Measurements from ENCODE around the gene CAPG. TPM values are rescaled to one million over a fixed set of nuclear protein-coding genes. Genes with fewer than 3 reads are reported as not detected.
A peak's percentile ranks its signal among the peaks of the same experiment; 100 is the strongest.

CAPG gene
- total and polyA plus RNA-seq, 9 of the 15 experiments (the other 6 are each of a cell fraction or from before 2014, with no cell fraction given) = 10.6 to 90.4 (median 56.0) TPM

DNA sequence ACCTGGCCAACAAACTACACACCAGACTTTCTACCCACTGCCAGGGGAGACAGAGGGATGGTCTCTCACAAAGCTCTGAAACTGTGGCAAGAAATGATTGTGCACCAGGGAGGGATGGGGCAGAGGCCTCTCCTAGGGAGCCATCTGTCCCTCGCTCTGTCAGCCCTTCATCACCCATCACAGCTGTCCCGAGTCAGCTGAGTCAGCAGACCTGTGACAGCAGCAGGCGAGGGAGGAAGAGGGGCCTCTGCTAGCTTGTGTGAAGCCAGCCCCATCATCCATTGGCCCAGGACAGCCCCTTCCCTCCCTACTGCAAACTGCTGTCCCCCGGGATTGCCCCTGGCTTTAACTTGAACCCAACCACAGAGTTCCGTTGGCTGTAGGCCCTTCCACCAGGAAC, 13.4 kb upstream of the CAPG start (continued):
- peak; percentile 33; the same call in 1 of the 2 replicates for TF ChIP-seq L3MBTL2 (IDR thresholded peaks at IDR 0.05)
- peak; percentile 91 for TF ChIP-seq MAFK (IDR thresholded peaks at IDR 0.05; ENCODE audit: low read length)
- no peak for TF ChIP-seq BACH1 (tag; IDR thresholded peaks at IDR 0.05)
- TF ChIP-seq, protein P1, sequence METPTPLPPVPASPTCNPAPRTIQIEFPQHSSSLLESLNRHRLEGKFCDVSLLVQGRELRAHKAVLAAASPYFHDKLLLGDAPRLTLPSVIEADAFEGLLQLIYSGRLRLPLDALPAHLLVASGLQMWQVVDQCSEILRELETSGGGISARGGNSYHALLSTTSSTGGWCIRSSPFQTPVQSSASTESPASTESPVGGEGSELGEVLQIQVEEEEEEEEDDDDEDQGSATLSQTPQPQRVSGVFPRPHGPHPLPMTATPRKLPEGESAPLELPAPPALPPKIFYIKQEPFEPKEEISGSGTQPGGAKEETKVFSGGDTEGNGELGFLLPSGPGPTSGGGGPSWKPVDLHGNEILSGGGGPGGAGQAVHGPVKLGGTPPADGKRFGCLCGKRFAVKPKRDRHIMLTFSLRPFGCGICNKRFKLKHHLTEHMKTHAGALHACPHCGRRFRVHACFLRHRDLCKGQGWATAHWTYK (CRISPR knock-in tag; IDR thresholded peaks at IDR 0.05) = peak; percentile 56; the same call in 1 of the 2 replicates
- TF ChIP-seq, protein P2, sequence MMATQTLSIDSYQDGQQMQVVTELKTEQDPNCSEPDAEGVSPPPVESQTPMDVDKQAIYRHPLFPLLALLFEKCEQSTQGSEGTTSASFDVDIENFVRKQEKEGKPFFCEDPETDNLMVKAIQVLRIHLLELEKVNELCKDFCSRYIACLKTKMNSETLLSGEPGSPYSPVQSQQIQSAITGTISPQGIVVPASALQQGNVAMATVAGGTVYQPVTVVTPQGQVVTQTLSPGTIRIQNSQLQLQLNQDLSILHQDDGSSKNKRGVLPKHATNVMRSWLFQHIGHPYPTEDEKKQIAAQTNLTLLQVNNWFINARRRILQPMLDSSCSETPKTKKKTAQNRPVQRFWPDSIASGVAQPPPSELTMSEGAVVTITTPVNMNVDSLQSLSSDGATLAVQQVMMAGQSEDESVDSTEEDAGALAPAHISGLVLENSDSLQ (IDR thresholded peaks at IDR 0.05) = peak; percentile 74
- no peak for TF ChIP-seq NRF1 (conservative IDR thresholded peaks at IDR 0.05 in 1 of 2, IDR thresholded peaks at IDR 0.05 in 1 of 2)
- TF ChIP-seq SLC30A9 (CRISPR knock-in tag; IDR thresholded peaks at IDR 0.05) = no peak
- TF ChIP-seq ZNF436 (CRISPR knock-in tag; IDR thresholded peaks at IDR 0.05) = no peak
- TF ChIP-seq FOSL1 (tag; conservative IDR thresholded peaks at IDR 0.05) = 0 out of 2 replicates have a peak, but pooled peaks have one; percentile 14
- no peak for TF ChIP-seq JUNB (CRISPR knock-in tag; conservative IDR thresholded peaks at IDR 0.05)
- TF ChIP-seq MAFG (tag; conservative IDR thresholded peaks at IDR 0.05) = peak; percentile 93
- peak in 1 of 2 experiments; percentile 64; a peak in 2 of 4 replicates for TF ChIP-seq RCOR1 (IDR thresholded peaks at IDR 0.05; ENCODE audit: borderline replicate concordance in 1 of 2, low read depth in 2 of 2, low read length in 2 of 2)
- no peak for TF ChIP-seq SRSF7 (optimal IDR thresholded peaks at IDR 0.05; ENCODE audit: low read depth, low read length)
- no peak for TF ChIP-seq CBFB (CRISPR knock-in tag; IDR thresholded peaks at IDR 0.05)
- peak; percentile 41; the same call in 1 of the 2 replicates for TF ChIP-seq BHLHE40 (IDR thresholded peaks at IDR 0.05; ENCODE audit: low read length)
- no peak for TF ChIP-seq SMAD2 (IDR thresholded peaks at IDR 0.05; ENCODE audit: low read depth, low read length)
- TF ChIP-seq MIER1 (IDR thresholded peaks at IDR 0.05; ENCODE audit: low read depth) = no peak
- TF ChIP-seq KLF10 (CRISPR knock-in tag; IDR thresholded peaks at IDR 0.05) = no peak
- TF ChIP-seq PBX2 (CRISPR knock-in tag; IDR thresholded peaks at IDR 0.05; ENCODE audit: low read depth) = no peak
- peak; percentile 64 for TF ChIP-seq PBX2 (tag; conservative IDR thresholded peaks at IDR 0.05; ENCODE audit: low read depth)
- TF ChIP-seq ZSCAN29 (IDR thresholded peaks at IDR 0.05) = no peak
- peak; percentile 41; the same call in 1 of the 2 replicates for TF ChIP-seq CBFA2T3 (IDR thresholded peaks at IDR 0.05)
- TF ChIP-seq FOXJ3 (CRISPR knock-in tag; IDR thresholded peaks at IDR 0.05) = no peak
- 0 out of 2 replicates have a peak, but pooled peaks have one; percentile 25 for TF ChIP-seq NFE2 (IDR thresholded peaks at IDR 0.05; ENCODE audit: low read depth)
- no peak for TF ChIP-seq RFX5 (IDR thresholded peaks at IDR 0.05; ENCODE audit: low read depth, low read length)
- no peak for TF ChIP-seq THRB (CRISPR knock-in tag; conservative IDR thresholded peaks at IDR 0.05)
- no peak for TF ChIP-seq KAT2B (IDR thresholded peaks at IDR 0.05; ENCODE audit: low read depth, low read length)
